Stimulated activated naive CD8-positive, alpha-beta T cell treated with anti-CD3 and anti-CD28 coated beads, Interleukin-15, Interleukin-2, amounts not matched to agents 100 ng/mL and 50 ng/mL, for 24 hours (primary cell): ENCODE results near the gene PPP1R2.
A peak's percentile ranks its signal among the peaks of the same experiment; 100 is the strongest.

Experiments used
- H3K27ac Mint-ChIP-seq: one replicate; pipeline ENCODE4 v1.8.0; 2021; ENCODE audit warnings: mild to moderate bottlenecking, mixed read lengths
- H3K27me3 Mint-ChIP-seq: one replicate; pipeline ENCODE4 v1.8.0; 2021; ENCODE audit warnings: mixed read lengths
- H3K36me3 Mint-ChIP-seq: one replicate; pipeline ENCODE4 v1.8.0; 2021; ENCODE audit warnings: low read depth, mixed read lengths
- H3K4me1 Mint-ChIP-seq: one replicate; pipeline ENCODE4 v1.8.0; 2021; ENCODE audit warnings: low read depth, mixed read lengths
- H3K4me3 Mint-ChIP-seq: one replicate; pipeline ENCODE4 v1.8.0; 2021; ENCODE audit warnings: mild to moderate bottlenecking, mixed read lengths
- H3K9me3 Mint-ChIP-seq: one replicate; pipeline ENCODE4 v1.8.0; 2021; ENCODE audit warnings: mixed read lengths

Gene PPP1R2

GRCh38 chr3:195553268-195553667 is 10.1 kb upstream of the PPP1R2 start:
- H3K27ac Mint-ChIP-seq, result peak overlapping the region; percentile 5
- peaks cover 62% of the 10 kb centered on the region for H3K4me1 Mint-ChIP-seq
- no peaks in the 10 kb centered on the region for H3K27me3 Mint-ChIP-seq
- no peaks in the 10 kb centered on the region for H3K36me3 Mint-ChIP-seq
- no peaks in the 10 kb centered on the region for H3K9me3 Mint-ChIP-seq
- H3K4me3 Mint-ChIP-seq, result no peak overlapping the region

- Mint-ChIP-seq H3K4me3 (no peak overlapping the region), H3K4me1 (peaks cover 77% of the 10 kb centered on the region), H3K27me3 (no peaks in the 10 kb centered on the region), H3K9me3 (no peaks in the 10 kb centered on the region), H3K27ac (peak overlapping the region; percentile 59), H3K36me3 (no peaks in the 10 kb centered on the region)
Measured at GRCh38 chr3:195551381-195551978, 8.4 kb upstream of the PPP1R2 start.

DNA sequence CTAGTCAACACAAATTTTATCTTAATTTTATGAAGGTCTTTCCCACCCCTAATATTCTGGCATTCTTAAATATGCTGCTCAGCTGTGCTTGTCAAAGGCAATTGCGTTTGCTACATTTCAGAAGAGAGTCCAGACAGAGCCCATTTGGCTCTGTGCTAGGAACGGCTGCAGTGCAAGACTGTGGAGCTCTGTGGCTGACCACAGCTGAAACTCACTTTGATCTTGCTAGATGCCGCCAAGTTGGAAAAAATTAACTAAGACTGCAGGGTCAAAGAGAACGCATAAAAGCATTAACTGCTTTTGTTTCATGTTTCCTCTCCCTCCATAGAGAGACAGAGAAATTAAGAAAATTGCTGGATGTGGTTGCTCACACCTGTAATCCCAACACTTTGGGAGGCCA is 7.6 kb upstream of the PPP1R2 start:
- H3K4me3 Mint-ChIP-seq, result peak overlapping the region; percentile 75
- no peaks in the 10 kb centered on the region for H3K27me3 Mint-ChIP-seq
- no peaks in the 10 kb centered on the region for H3K36me3 Mint-ChIP-seq
- peak overlapping the region; percentile 91 for H3K27ac Mint-ChIP-seq
- peaks cover 78% of the 10 kb centered on the region for H3K4me1 Mint-ChIP-seq
- no peaks in the 10 kb centered on the region for H3K9me3 Mint-ChIP-seq

DNA sequence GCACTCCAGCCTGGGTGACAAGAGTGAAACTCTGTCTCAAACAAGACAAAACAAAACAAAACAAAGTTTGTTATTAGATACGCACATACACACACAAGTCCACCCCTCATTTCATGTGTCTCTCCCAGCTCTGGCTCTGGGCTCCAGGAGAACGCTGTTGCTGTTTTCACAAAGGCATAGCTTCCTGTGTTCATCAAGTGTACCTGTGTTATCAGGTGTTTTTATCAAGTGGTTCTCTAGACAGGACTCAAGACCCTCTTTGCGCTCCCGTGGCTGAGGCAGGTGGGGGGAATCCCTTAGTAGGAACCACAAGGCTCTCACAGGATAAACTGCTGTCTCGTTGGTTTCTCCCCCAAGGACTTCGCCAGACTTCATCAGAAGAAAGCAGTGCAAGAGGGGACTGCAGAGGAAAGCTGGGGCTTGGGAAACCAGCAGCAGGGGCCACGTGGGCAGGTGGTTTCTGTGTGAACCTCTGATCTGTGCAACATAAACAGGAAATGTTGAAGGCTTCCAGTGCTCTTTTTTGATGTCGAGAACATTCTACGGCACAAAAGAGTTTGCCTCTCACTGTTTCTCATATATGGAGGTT is 6.9 kb upstream of the PPP1R2 start:
- H3K27ac Mint-ChIP-seq, result peak overlapping the region; percentile 91
- H3K4me3 Mint-ChIP-seq, result peak overlapping the region; percentile 73
- no peaks in the 10 kb centered on the region for H3K36me3 Mint-ChIP-seq
- no peaks in the 10 kb centered on the region for H3K27me3 Mint-ChIP-seq
- H3K4me1 Mint-ChIP-seq, result peaks cover 79% of the 10 kb centered on the region
- H3K9me3 Mint-ChIP-seq, result no peaks in the 10 kb centered on the region

DNA sequence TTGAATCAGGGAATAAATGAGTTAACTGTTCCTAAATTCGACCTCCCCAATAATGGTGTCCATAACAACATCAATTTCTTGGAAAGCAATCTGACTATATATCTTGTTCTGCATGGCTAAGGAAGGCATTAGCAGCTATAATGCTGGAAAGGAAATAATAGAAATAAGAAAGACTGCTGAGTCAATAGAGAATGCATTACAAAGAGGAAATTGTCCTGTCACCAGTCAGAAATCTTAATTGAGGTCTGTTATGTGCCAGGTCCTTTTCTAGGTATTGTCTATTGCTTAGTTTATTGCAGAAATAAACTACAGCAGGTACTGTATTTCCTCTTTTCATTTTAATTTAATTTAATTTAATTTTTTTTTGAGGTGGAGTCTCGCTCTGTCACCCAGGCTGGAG is 5.9 kb upstream of the PPP1R2 start:
- peak overlapping the region; percentile 12 for H3K27ac Mint-ChIP-seq
- no peaks in the 10 kb centered on the region for H3K9me3 Mint-ChIP-seq
- H3K4me3 Mint-ChIP-seq, result no peak overlapping the region
- no peaks in the 10 kb centered on the region for H3K27me3 Mint-ChIP-seq
- no peaks in the 10 kb centered on the region for H3K36me3 Mint-ChIP-seq
- peaks cover 89% of the 10 kb centered on the region for H3K4me1 Mint-ChIP-seq

DNA sequence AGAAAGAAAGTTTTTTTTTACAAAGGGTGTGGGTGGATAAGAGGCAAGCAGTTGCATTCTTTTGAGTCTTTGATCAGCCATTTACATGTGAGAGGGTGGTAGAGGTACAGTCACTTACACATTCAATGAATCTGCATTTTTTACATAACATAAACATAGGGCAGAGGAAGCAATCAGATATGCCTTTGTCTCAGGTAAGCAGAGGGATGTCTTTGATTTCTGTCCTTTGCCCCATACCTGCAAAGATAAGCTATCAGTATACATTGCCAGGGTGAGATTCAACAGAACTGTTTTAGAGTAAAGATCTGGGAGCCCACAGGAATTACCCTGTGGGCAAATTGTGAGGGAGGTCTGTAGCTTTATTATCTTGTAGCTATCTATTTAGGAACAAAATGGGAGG is 5.4 kb upstream of the PPP1R2 start:
- Mint-ChIP-seq H3K27ac (peak overlapping the region; percentile 12), H3K4me3 (no peak overlapping the region), H3K36me3 (no peaks in the 10 kb centered on the region), H3K4me1 (peaks cover 92% of the 10 kb centered on the region), H3K27me3 (no peaks in the 10 kb centered on the region), H3K9me3 (no peaks in the 10 kb centered on the region)

DNA sequence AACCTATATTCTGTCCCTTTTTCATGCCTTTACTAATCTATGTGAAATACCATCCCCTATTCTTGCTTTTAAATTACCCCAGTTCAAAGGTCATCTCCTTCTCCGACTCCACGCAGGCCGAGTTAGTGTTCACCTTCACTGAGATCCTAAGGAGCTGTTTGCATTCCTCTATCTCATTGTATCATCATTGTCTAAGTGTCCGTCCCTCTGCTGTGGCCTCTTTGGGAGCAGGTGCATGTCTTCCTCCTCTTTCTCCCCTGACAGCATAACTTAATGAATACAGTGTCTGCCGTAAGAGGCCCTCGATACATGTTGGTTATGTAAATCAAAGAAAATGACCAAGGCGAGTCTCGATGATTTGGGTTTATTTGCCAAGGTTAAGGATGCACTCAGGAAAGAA is 4.9 kb upstream of the PPP1R2 start:
- Mint-ChIP-seq H3K27ac (no peak overlapping the region), H3K27me3 (no peaks in the 10 kb centered on the region), H3K4me3 (no peak overlapping the region), H3K4me1 (peaks cover 89% of the 10 kb centered on the region), H3K9me3 (no peaks in the 10 kb centered on the region), H3K36me3 (no peaks in the 10 kb centered on the region)

DNA sequence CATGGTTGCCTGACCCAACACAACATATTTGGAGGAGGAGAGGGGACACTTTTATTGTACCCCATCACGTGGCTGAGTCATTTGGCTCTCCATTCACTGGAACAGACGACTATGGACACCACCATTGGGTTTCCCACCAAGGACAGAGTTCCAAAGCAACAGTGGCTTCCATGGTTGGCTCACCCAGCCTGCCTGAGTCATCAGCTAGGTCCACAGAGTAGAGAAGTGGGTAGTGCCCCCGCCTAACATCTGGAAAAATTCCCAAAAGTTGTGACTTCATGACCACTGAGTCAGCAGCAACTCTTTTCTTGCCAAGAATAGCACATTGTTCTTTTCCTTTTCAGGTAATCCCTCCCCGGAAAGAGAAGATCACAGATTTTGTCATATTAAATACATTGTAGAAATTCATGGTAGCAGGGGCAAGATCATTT is 3.0 kb upstream of the PPP1R2 start:
- Mint-ChIP-seq H3K4me1 (peaks cover 72% of the 10 kb centered on the region), H3K4me3 (peak overlapping the region; percentile 58), H3K9me3 (no peaks in the 10 kb centered on the region)

DNA sequence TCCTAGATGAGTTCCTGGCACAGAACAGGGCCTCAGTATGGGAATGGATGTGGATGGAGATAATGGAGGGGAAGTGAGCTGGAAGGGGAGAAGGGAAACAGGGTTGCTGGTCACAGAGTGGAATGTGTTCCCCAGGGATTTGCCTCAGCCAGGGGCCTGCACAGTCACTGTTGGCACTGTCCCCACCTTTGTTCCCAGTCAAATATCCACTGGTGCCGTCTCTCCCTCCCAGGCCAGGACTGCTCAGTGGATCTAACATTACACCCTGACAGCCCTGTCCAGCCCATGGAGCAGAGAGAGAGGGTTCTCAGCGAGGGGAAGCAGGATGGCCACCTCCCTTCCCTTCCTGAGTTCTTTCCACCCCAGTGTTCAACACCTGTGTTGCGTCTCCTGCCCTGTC is 1.5 kb upstream of the PPP1R2 start:
- peaks cover 72% of the 10 kb centered on the region for H3K4me1 Mint-ChIP-seq
- H3K4me3 Mint-ChIP-seq, result no peak overlapping the region
- no peaks in the 10 kb centered on the region for H3K9me3 Mint-ChIP-seq
- peak overlapping the region; percentile 41 for H3K27ac Mint-ChIP-seq
- H3K36me3 Mint-ChIP-seq, result peaks cover 14% of the 10 kb centered on the region
- no peaks in the 10 kb centered on the region for H3K27me3 Mint-ChIP-seq

More for the DNA sequence above, 3.0 kb upstream of the PPP1R2 start:
- Mint-ChIP-seq H3K36me3 (no peaks in the 10 kb centered on the region), H3K27me3 (no peaks in the 10 kb centered on the region), H3K27ac (peak overlapping the region; percentile 85)

DNA sequence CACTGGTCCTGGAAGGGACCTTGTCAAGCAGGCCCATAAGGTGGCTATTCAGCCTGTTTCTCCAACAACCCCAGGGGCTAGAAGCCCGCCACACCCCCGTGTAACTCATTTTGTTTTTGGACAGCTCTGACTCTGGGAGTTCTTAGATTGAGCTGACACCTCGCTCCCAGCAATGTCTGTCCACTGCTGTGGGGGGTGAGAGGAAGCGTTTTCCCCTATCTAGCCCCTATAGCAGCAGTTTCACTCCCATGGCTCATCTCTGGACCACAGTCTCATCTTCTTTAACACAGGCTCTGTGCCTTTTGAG is 1.1 kb upstream of the PPP1R2 start:
- H3K9me3 Mint-ChIP-seq, result no peaks in the 10 kb centered on the region
- H3K4me3 Mint-ChIP-seq, result peak overlapping the region; percentile 85
- no peak overlapping the region for H3K27ac Mint-ChIP-seq
- peaks cover 19% of the 10 kb centered on the region for H3K36me3 Mint-ChIP-seq
- no peaks in the 10 kb centered on the region for H3K27me3 Mint-ChIP-seq
- H3K4me1 Mint-ChIP-seq, result peaks cover 77% of the 10 kb centered on the region

DNA sequence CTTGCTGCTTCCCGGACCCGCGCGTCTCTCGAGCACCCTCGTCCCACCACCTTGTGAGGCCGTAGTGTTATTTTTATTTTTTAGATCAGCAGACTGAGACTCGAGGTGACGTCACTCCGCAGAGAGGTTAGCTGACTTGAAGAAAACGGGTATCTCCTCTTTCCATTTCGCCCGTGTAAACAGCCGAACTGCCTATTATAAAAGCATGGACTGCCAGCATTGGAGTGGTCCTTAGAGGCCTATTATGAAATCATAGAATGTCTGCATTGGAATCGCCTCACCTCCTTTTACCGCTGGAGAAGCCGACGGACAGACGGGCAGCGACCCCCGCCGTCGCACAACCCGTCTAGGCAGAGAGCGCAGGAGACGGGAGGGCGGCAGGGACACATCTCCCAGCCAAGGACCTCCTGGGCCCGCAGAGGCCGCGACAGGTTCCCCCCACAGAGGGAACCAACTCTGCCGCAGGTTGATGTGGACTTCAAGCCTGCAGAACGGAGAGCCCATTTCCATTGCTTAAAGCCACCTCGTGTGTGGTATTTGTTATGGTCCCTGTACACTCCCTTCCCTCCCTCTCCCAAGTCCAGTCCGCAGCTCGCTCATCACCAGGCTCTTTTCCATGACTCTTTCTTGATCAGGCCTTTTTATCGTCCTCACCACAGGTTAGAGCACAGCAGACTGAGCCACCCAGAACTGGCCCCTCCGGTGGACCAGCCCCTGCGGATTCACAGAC is 540 bp upstream of the PPP1R2 start:
- Mint-ChIP-seq H3K27ac (peak overlapping the region; percentile 69), H3K9me3 (no peaks in the 10 kb centered on the region), H3K27me3 (no peaks in the 10 kb centered on the region), H3K36me3 (peaks cover 23% of the 10 kb centered on the region), H3K4me1 (peaks cover 78% of the 10 kb centered on the region), H3K4me3 (peak overlapping the region; percentile 85)

GRCh38 chr3:195542316-195542697 is 818 bp downstream of the PPP1R2 start:
- Mint-ChIP-seq H3K4me3 (peak overlapping the region; percentile 85), H3K9me3 (no peaks in the 10 kb centered on the region), H3K27me3 (no peaks in the 10 kb centered on the region), H3K4me1 (peaks cover 79% of the 10 kb centered on the region), H3K36me3 (peaks cover 23% of the 10 kb centered on the region), H3K27ac (peak overlapping the region; percentile 81)

DNA sequence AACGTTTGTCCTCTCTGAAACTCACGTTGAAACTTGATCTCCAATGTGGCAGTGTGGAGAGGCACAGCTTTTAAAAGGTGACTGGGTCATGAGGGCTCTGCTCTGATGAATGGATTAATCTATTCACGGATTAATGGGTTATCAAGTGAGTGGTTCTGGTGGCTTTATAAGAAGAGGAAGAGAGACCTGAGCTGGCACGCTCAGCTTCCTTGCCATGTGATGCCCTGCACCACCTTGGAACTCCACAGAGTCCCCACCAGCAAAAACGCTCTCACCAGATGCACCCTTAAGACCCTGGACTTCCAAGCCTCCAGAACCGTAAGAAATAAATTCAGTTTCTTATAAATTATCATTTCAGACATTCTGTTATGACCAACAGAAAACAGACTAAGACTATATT is 2.6 kb downstream of the PPP1R2 start:
- Mint-ChIP-seq H3K27ac (peak overlapping the region; percentile 81), H3K9me3 (peaks cover under 1% of the 10 kb centered on the region), H3K36me3 (peaks cover 28% of the 10 kb centered on the region), H3K27me3 (no peaks in the 10 kb centered on the region), H3K4me3 (peak overlapping the region; percentile 85), H3K4me1 (peaks cover 75% of the 10 kb centered on the region)

GRCh38 chr3:195540027-195540426 is 3.1 kb downstream of the PPP1R2 start:
- H3K27me3 Mint-ChIP-seq, result no peaks in the 10 kb centered on the region
- peak overlapping the region; percentile 81 for H3K27ac Mint-ChIP-seq
- peaks cover 4% of the 10 kb centered on the region for H3K9me3 Mint-ChIP-seq
- H3K4me3 Mint-ChIP-seq, result peak overlapping the region; percentile 85
- H3K4me1 Mint-ChIP-seq, result peaks cover 75% of the 10 kb centered on the region
- H3K36me3 Mint-ChIP-seq, result peaks cover 33% of the 10 kb centered on the region

GRCh38 chr3:195539479-195539878 is 3.6 kb downstream of the PPP1R2 start:
- peaks cover 4% of the 10 kb centered on the region for H3K9me3 Mint-ChIP-seq

More at GRCh38 chr3:195539479-195539878, 3.6 kb downstream of the PPP1R2 start:
- H3K4me1 Mint-ChIP-seq, result peaks cover 75% of the 10 kb centered on the region
- no peaks in the 10 kb centered on the region for H3K27me3 Mint-ChIP-seq
- H3K4me3 Mint-ChIP-seq, result peak overlapping the region; percentile 85
- peak overlapping the region; percentile 81 for H3K27ac Mint-ChIP-seq
- H3K36me3 Mint-ChIP-seq, result peaks cover 37% of the 10 kb centered on the region
